ENCODE measurements around the gene C1orf116.
"Not testable (repeated sequence)": the region's sequence is repeated elsewhere in the genome, so short reads cannot be mapped to it uniquely, and the experiment has no call there.

C1orf116 gene

GRCh38 chr1:207058878-207059867 is 26.6 kb upstream of the C1orf116 start:
- DNase-seq (ENCODE audit: low read depth): no peak

DNA sequence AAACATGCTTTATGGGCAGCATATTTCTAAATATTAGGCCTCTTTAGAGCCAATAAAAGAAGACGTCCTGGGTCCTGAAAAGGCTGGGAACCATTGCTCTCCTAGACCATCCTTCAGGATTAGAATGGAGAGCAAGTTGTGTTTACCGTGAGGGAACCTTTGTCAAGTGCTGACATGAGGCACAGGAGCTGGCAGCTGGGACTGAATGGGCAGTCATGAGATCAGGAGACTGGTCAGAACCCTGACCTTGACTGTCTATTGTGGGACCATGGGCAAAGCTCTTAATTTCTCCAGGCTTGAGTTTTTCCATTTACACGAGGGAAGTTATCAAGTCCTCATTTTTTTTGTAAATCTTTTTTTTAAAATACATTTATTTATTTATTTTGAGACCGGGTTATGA is 25.7 kb upstream of the C1orf116 start:
- DNase-seq (ENCODE audit: low read depth): no peak

- DNase-seq (ENCODE audit: low read depth): no peak
These were observed 24.1 kb upstream of the C1orf116 start for GRCh38 chr1:207056673-207057072.

DNA sequence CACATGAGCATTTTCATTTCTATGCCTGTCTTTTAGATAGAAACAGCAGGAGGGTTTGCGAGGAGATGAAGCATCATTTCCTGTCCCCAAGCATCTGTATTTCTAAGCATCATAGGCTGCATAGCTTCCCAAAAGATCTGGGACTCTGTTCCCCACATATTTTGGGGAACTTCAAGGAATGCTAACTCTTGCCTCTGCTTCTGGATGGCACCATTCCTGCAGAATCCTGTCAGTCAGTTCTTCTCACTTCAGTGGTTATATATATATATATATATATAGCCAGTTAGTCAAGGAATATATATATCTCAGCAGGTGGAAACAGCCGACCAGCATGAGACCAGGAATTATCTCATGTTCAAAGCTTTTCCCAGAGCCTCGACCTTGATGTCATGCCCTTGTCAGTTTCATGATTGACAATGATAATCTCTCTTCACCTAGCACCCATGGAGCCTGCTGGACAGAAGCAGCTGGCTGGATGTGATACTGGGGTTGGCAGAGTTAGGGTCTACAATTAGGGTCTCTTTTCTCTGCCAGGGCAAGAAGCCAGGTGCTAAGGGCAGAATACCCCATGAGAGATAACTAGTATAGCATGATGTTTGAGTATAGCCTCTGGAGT is 22.9 kb upstream of the C1orf116 start:
- DNase-seq (ENCODE audit: low read depth): no peak

- DNase-seq (ENCODE audit: low read depth): no peak
These were observed 21.9 kb upstream of the C1orf116 start for GRCh38 chr1:207054491-207054890.

- DNase-seq (ENCODE audit: low read depth): no peak
These were observed 20.6 kb upstream of the C1orf116 start, which contains the start of gene PFKFB2 for GRCh38 chr1:207052911-207053769. Gene PFKFB2, plus strand, starts transcription at chr1:207053275. Its CDS starts 1,443 bp downstream, at chr1:207054718.

DNA sequence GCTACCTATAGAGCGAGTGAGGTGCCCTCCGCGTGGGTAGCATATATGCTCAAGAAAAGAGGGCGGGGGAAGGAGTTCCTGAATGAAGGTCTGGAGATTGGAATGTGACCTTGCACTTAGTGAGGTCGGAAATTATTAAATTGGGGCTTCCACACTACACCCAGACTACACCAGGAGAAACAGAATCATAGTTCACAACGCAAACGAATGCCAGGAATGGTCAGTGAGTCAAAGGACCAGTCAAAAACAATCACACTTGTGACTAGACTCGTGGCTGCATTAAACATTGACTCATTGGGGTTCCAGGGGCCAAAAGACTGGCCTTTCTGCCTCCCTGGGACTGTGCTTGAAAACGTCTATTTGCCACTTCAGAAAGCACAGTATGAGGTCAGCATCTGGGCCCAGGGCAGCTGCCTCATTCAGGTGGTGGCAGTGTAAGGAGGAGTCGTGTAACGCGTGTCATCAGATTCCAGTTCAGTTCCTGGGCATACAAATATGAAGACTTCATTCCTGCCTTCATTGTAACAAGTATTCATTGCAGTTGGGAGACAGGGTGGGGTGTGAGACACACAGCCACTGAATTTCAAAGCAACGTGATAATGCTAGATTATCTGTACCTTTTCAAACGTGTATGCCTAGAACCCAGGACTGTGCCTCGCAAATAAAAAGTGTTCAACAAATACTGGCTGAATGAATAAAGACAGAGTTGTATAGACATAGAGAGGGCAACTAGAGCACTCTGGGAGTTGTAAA is 18.8 kb upstream of the C1orf116 start, which contains the start of gene YOD1:
Gene YOD1, minus strand, starts transcription at position 18 of the 753 bp plus-strand sequence. CDS start 178 bp downstream, outside the sequence.
- DNase-seq (ENCODE audit: low read depth): no peak

GRCh38 chr1:207050480-207051190 is 18.1 kb upstream of the C1orf116 start:
- DNase-seq (ENCODE audit: low read depth): no peak

DNA sequence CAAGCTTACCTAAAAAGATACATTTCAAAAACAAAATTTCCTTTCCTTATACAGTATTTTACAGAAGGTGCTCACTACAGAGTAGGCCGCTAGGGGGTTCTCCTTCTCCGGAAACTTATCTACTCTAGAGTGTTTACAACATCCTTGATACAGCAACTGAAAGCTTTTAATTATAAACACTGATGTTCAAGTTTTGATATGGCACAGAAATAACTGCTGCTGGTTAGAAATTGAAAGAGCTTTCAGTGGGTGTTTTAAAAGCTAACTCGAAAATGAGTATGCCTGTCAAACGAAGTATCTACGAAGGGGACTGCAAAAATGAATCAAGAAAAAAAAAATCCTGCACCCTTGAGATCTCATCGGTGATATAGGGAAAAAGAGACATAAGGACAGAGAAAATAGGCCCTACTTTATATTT is 17.4 kb upstream of the C1orf116 start:
- no peak for DNase-seq (ENCODE audit: low read depth)

DNA sequence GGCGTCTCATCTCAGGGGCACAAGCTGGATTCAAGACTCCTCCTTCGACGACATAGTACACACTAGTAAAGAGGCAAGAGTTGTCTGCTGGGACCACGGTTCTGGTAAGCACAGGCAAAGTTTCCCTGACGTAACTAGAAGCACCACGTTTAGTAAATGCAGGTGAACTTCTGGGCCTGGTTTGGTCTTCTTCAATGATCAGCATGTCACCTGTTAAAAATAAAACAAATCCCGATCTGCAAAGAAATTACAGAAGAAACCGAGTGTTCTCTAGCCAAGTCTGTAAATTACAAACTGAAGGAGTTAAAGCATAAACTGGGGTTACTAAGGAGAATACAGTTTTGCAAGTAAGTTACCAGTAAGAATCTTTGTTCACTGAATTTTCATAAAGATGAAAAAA is 17.0 kb upstream of the C1orf116 start:
- no peak for DNase-seq (ENCODE audit: low read depth)

DNA sequence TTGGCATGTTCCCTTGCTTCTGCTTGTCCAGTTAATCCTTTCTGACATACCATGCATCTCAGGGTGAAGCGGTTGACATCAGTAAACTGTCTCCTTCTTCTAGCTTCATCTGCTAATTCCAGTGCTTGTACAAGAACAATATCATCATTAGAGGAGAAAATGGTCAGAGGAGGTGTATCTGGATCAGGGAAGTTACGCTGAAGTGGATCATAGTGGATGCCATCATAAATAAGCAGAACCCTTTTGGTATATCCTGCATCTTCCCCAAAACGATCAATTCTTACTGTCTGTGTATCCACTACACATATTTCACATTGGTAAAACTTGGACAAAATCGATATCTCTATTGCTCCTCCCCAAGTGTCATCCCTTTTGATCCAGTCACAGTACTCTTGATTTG is 16.5 kb upstream of the C1orf116 start:
- DNase-seq (ENCODE audit: low read depth): no peak

GRCh38 chr1:207048041-207048440 is 15.5 kb upstream of the C1orf116 start:
- DNase-seq (ENCODE audit: low read depth): no peak

- DNase-seq (ENCODE audit: low read depth): no peak
These were observed 14.9 kb upstream of the C1orf116 start for GRCh38 chr1:207047505-207047904.

- no peak for DNase-seq (ENCODE audit: low read depth)
These were observed 12.9 kb upstream of the C1orf116 start for GRCh38 chr1:207045453-207045852.

DNA sequence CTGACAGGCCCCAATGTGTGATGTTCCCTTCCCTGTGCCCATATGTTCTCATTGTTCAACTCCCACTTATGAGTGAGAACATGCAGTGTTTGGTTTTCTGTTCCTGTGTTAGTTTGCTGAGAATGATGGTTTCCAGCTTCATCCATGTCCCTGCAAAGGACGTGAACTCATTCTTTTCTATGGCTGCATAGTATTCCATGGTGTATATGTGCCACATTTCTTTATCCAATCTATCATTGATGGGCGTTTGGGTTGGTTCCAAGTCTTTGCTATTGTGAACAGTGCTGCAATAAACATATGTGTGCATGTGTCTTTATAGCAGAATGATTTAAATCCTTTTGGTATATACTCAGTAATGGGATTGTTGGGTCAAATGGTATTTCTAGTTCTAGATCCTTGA is 8.8 kb upstream of the C1orf116 start:
- not testable (repeated sequence) for DNase-seq (ENCODE audit: low read depth)

DNA sequence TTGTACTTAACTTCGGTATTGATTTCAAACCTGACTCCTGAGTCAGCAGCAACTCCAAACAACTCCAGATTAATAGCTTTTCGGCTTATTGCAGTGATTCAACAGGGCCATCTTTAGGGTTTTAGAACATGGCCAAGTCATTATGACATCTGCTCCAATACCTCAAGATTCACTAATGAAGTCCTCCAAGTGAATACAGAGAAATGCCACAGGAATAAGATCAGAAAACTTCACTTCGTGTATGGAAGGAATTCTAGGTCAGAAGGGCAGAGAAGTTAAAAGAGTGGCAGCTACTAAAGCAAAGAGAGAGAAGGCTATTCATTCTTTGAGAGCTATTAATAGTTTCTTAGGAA is 7.6 kb upstream of the C1orf116 start:
- DNase-seq (ENCODE audit: low read depth): no peak

- DNase-seq (ENCODE audit: low read depth): no peak
These were observed 7.0 kb upstream of the C1orf116 start for GRCh38 chr1:207039380-207040180.

DNA sequence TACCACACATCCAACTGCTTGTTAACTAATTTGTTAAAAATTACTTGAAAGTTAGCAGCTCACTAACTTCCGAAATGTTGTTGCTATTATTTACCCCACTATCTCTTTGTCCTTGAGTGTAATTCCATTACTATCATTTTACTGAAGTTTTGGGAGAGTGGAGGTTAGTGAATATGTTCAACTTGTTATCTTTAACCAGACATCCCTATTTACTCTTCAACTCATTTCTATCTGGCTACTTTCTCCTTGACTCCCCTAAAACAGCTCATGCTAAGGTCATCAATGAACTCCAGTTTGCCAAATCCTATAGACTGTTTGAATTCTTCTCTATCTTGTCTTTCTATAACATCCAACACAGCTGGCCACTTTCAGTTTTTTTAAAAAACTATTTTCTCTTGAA is 4.3 kb upstream of the C1orf116 start:
- no peak for DNase-seq (ENCODE audit: low read depth)

DNA sequence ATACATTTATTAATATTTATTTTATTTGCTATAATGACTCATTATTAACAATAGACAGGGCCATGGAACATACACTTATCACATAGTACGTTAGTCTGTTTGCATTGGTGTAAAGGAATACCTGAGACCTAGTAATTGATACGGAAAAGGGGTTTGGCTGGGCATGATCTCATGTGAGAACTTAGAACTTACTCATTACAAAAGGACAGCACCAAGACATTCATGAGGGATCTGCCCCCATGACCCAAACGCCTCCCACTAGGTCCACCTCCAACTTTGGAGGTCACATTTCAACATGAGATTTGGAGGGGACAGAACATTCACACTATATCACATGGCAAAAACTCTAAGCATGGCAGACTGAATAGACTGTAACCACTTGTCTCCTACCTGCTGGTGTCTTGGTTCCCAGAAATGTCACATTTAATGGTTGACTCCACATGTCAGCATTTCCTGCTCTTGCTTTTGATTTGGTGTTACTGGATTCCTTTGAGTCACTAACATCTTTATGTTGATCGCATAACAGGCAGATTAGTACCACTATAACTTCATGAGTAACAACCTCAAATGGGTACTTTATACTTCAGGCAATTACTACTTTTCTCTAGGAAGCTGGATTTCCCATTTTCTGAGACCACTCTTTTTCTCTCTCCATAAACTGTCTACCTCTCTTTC is 3.5 kb upstream of the C1orf116 start:
- no peak for DNase-seq (ENCODE audit: low read depth)
